HG03045 (cell line): Measurements from ENCODE around the gene SLC25A39.
"Not testable (repeated sequence)": the region's sequence is repeated elsewhere in the genome, so short reads cannot be mapped to it uniquely, and the experiment has no call there.

ENCODE experiments used
- ATAC-seq: cut with Tn5 transposase; IDR thresholded peaks from one replicate; pipeline ENCODE4 v1.9.1; 2021; ENCODE audit warnings: mild to moderate bottlenecking, moderate library complexity; ENCODE audit not compliant: unreplicated experiment

SLC25A39 gene

DNA sequence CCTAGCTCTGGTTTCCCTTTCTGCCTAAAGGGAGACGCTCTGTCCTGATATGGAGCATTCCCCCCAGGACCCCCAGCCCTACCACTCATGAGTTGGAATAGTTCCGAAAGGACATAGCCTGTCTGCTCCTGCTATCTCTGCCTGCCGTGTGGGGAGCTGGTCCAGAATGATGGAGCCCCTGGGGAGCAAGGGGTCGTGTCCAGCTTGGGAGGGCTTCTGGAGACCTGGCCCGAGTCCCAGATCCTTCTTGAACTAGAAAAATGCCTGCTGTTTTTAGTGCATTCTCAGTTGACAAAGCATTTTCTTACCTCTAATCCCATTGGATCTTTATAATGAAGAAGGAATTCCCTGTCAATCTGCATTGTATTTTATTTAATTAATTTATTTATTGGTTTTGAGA is 11.3 kb upstream of the SLC25A39 start:
- ATAC-seq = no peak

GRCh38 chr17:44335564-44335963 is 10.9 kb upstream of the SLC25A39 start:
- no peak for ATAC-seq

GRCh38 chr17:44334727-44335126 is 10.1 kb upstream of the SLC25A39 start:
- no peak for ATAC-seq

DNA sequence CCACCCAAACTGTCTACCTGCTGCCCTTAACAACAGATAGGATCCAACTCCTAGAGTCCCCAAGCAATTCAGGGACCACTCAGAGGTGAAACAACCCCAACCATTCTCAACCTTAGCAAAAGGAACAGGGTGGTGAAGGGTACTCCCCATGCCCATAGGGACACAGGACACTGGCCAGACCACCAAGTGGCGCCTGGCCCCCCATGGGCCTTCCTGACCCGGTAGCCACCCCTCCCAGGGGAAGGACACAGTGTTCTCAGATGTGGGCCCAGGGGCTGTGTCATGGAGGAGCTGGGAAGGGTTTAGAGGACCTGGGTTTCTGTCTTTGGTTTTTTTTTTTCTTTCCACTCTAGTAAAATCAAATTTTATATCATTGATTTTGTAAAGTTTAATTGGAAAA is 9.7 kb upstream of the SLC25A39 start:
- no peak for ATAC-seq

- ATAC-seq = no peak
Measured at GRCh38 chr17:44333371-44333770, 8.7 kb upstream of the SLC25A39 start.

DNA sequence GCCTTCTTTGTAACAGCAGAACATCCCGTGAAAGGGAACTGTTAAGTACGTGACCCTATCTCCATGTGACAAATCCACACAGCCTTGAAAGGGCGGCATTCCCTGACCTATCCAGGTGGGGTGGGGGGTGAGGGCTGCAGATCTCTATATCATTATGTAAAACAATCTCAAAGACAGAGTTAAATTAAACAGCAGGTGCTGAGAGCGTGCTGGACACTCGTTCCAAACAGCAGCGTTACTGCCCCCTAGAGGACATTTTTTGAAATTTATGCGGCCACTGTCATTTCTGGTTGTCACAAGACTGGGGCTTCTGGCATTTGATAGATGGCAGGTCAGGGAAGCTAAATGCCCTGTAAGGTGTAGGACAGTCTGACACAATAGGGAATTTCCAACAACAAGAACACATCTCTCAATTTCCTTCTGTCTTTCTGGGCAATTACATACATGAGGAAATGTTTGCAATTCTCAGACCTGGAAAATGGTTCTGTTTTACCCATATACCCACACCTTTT is 6.7 kb upstream of the SLC25A39 start:
- no peak for ATAC-seq

- ATAC-seq = not testable (repeated sequence)
Measured at GRCh38 chr17:44330263-44330662, 5.6 kb upstream of the SLC25A39 start.

DNA sequence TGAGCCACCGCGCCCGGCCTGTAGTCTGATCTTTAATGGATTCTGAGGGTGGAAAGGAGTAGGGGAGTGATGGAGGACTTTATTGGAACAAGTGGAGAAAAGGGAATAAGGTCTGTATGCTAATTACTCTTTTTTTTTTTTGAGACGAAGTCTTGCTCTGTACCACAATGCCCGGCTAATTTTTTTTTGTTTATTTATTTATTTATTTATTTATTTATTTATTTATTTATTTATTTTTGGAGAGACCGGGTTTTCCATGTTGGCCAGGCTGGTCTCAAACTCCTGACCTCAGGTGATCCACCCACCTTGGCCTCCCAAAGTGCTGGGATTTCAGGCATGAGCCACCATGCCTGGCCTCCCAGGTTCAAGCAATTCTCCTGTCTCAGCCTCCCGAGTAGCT is 4.9 kb upstream of the SLC25A39 start:
- ATAC-seq = not testable (repeated sequence)

- ATAC-seq = no peak
Measured at GRCh38 chr17:44327715-44328449, 3.3 kb upstream of the SLC25A39 start.

- ATAC-seq = peak; percentile 41
Measured at GRCh38 chr17:44326861-44327444, 2.3 kb upstream of the SLC25A39 start.

GRCh38 chr17:44324092-44324570 is 492 bp downstream of the SLC25A39 start:
- ATAC-seq = no peak

DNA sequence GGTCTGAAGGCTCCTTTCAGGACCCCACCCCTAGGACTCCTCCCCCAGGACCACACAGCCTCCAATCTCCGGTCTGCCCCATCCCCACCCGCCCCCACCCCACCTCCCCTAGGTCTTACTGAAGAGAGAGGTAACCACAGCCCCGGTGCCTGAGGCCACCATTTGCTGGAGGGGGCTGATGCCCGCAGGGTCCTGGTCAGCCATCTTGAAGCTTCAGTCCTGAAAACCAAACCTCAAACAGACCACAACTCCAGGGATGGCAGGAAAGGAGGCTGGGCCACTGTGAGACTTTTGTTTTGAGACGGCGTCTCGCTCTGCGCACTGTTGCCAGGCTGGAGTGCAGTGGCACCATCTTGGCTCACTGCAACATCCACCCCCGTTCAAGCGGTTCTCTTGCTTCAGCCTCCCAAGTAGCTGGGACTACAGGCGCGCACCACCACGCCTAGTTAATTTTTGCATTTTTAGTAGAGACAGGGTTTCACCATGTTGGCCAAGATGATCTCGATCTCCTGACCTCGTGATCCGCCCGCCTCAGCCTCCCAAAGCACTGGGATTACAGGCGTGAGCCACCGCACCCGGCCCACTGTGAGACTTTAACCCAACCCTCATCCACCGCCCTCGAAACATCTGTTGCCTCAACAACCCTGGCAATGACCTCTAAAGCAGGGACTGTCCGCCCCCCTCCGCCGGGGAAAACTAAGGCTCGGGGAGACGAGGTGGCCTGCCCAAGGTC is 1.1 kb downstream of the SLC25A39 start:
- no peak for ATAC-seq

- ATAC-seq = no peak
Measured at GRCh38 chr17:44322236-44322895, 2.3 kb downstream of the SLC25A39 start.

GRCh38 chr17:44321246-44322120 is 3.1 kb downstream of the SLC25A39 start:
- no peak for ATAC-seq

DNA sequence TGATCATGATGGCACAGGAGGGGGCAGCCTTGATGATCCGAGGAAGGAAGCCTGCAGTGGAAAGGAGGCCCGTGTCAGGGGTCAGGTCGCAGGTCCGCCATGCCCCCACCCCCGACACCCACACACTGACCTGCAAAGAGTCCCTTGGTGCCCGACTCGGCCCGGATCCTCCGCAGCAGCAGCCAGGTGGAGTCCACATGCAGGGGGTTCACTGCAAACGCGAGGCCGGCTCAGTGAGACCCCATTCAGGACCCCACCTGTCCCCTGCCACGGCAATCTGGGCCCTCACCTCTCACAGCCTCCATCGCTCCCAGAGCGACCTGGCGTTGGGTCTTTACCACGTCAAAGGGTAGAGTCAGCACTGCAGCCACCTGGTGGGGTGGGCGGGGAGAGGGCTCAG is 4.6 kb downstream of the SLC25A39 start:
- ATAC-seq = no peak

DNA sequence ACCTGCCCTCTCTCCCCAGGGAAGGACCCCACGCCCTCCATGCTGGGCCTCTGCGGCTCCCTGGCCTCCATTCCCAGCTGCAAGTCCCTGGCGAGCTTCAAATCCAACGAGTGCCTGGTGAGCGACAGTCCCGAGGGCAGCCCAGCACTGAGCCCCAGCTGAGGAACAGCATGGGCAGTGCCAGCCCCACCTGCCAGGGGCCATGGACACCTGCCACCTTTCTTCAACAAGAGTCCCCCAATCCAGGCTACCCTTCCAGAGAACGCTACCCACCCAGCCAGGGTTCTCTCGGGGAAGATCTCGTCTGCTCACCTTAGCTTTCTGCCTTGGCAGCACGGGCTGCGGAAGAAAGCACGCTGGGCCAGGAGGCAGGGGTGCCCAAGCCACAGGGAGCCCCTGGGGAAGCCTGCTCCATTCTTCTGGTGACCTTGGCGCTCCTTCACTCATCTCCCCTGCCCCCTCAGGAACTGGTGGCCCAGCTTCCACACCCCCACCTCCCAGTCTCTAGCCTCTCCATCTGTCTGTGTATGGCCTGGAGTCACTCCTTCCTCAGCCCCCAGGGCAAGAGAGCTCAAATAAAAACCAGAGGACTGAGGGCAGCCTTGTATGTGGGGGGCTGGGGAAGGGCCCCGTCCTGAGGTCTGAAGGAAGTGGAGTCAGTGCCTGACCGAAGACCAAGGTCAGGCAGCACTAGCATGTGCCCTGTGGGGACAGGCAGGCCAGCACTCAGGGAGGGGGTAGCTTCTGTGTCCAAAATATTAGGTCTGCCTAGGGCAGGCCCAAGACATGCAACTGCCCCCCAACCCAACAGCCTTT is 6.3 kb downstream of the SLC25A39 start:
- no peak for ATAC-seq

- ATAC-seq = no peak
Measured at GRCh38 chr17:44317545-44317944, 7.1 kb downstream of the SLC25A39 start.

- no peak for ATAC-seq
Measured at GRCh38 chr17:44315760-44316731, 8.6 kb downstream of the SLC25A39 start.
